Transverse colon (tissue), 4 donors: ENCODE data around the gene KCNJ1.

Experiments
- CTCF ChIP-seq, 5 experiments: fragments of 200-600 bp in 3 of 5; fragments of 450-650 bp in 2 of 5; sonication (generic) in 3 of 5; IDR thresholded peaks; 1 replicate in 2 of 5; 2 replicates in 3 of 5; pipeline ENCODE4 v1.5.1; 2016 to 2017; ENCODE audit warnings: antibody characterized with exemption in 5 of 5, inconsistent platforms in 3 of 5, mild to moderate bottlenecking in 2 of 5, moderate library complexity in 1 of 5
- EP300 ChIP-seq: sonication (generic); formaldehyde crosslinking; IDR thresholded peaks from one replicate; pipeline ENCODE4 v1.6.1; 2017; ENCODE audit warnings: antibody characterized with exemption, low read depth
- POLR2A ChIP-seq: fragments of 450-650 bp; IDR thresholded peaks from one replicate; pipeline ENCODE4 v1.6.1; 2016; ENCODE audit warnings: antibody characterized with exemption, mild to moderate bottlenecking, moderate library complexity
- POLR2AphosphoS5 ChIP-seq, 3 donors: sonication (generic); formaldehyde crosslinking; IDR thresholded peaks; one replicate each; pipeline ENCODE4 v1.6.1; 2016; ENCODE audit warnings: antibody characterized with exemption in 3 of 3

DNA sequence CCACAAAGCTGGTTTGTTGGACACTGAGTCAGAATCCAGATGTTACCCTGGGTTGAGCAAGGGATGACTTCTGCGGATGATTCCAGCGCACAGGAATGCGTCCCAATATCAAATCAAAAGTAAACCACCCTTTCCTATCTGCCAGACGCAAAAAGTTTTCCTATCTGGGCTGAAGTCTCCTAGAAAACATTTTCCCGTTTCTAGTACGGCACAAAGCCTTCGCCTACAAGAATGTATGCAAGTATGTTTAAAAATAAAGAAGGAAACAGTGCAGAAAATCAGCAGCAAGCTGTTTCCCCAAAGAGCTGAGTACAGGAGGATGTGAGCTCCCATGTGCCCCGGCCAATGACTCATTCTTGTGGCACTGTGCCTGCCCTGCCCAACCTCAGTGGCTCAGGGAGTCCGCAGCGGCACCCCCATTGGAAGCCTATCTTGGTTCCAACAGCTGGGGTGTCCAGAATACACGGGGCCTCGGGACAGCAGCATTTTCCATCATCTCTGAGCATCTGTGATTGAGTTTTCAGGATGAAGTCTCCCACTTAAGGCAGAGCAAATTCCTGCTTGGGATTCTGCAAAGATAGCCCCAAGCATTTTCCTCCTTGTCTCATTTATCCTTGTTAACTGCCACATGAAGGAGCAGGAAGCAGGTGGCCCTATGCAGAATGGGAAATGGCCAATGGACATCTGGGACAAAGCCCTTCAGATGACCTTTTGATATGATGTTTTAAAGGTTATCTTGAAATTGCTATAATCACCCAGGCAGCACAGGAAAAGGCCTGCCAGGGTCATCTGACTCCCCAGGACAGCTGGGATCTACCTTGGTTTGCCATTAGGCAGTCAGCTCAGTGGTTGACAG, 41.5 kb upstream of the KCNJ1 start:
- TF ChIP-seq CTCF (IDR thresholded peaks at IDR 0.05) (no peak), POLR2A (no peak), POLR2AphosphoS5 (IDR thresholded peaks at IDR 0.05) (no peak), EP300 (no peak)
